Measurements from ENCODE around the gene P2RY4. TPM values are rescaled to one million over a fixed set of nuclear protein-coding genes. Genes with fewer than 3 reads are reported as not detected.

The P2RY4 gene
- total RNA-seq (under 1 TPM; 0.06 to 0.30 TPM), polyA plus RNA-seq (ENCODE audit: insufficient read length in 2 of 2) (under 1 TPM; 0.16 to 0.17 TPM)
- long read RNA-seq, donor 1: 0 reads
- long read RNA-seq, donor 2: 0 reads
- long read RNA-seq, donor 3: 0 reads
- long read RNA-seq, donor 4: 0 reads

GRCh38 chrX:70260104-70260503 lies at the start of gene P2RY4:
Gene P2RY4, minus strand, starts transcription at chrX:70260204. Its CDS starts 580 bp downstream, at chrX:70259624.
- Histone ChIP-seq H3K4me3 (ENCODE audit: low read depth, low read length) (no peak within 1 kb of the TSS), H3K27me3 (ENCODE audit: control insufficient read depth, insufficient read depth, low read length) (peaks cover 4% of the 10 kb centered on the region), H3K4me1 (ENCODE audit: control insufficient read depth, insufficient read depth, low read length) (no peaks in the 10 kb centered on the region), H3K36me3 (ENCODE audit: control insufficient read depth, insufficient read depth, low read length) (no peaks in the 10 kb centered on the region), H3K9me3 (ENCODE audit: control insufficient read depth, insufficient read depth, low read length) (no peaks in the 10 kb centered on the region), H3K27ac (ENCODE audit: low read depth, low read length) (no peak within 1 kb of the TSS)
- 69% methylated on average over 3 of the region's 4 CpGs for WGBS (ENCODE audit: insufficient coverage)
- no peak for DNase-seq (ENCODE audit: low read depth in 4 of 6, low spot score in 6 of 6)

- no CpG with 5 or more reads among the region's 3 CpGs for WGBS (ENCODE audit: insufficient coverage)
- DNase-seq (ENCODE audit: low read depth in 4 of 6, low spot score in 6 of 6): no peak
- Histone ChIP-seq H3K4me3 (ENCODE audit: low read depth, low read length) (no peak overlapping the region), H3K4me1 (ENCODE audit: control insufficient read depth, insufficient read depth, low read length) (no peaks in the 10 kb centered on the region), H3K36me3 (ENCODE audit: control insufficient read depth, insufficient read depth, low read length) (no peaks in the 10 kb centered on the region), H3K9me3 (ENCODE audit: control insufficient read depth, insufficient read depth, low read length) (no peaks in the 10 kb centered on the region), H3K27me3 (ENCODE audit: control insufficient read depth, insufficient read depth, low read length) (no peaks in the 10 kb centered on the region), H3K27ac (ENCODE audit: low read depth, low read length) (no peak overlapping the region)
These were observed 41.7 kb upstream of the P2RY4 start for GRCh38 chrX:70301716-70302115.

GRCh38 chrX:70293621-70294020 lies 33.6 kb upstream of the P2RY4 start:
- H3K27me3 ChIP-seq (ENCODE audit: control insufficient read depth, insufficient read depth, low read length): no peaks in the 10 kb centered on the region
- 67% methylated on average over 1 of the region's 5 CpGs for WGBS (ENCODE audit: insufficient coverage)
- no peak for DNase-seq (ENCODE audit: low read depth in 4 of 6, low spot score in 6 of 6)
- H3K4me3 ChIP-seq (ENCODE audit: low read depth, low read length): no peak overlapping the region
- H3K36me3 ChIP-seq (ENCODE audit: control insufficient read depth, insufficient read depth, low read length): no peaks in the 10 kb centered on the region
- H3K4me1 ChIP-seq (ENCODE audit: control insufficient read depth, insufficient read depth, low read length): peaks cover 5% of the 10 kb centered on the region
- H3K9me3 ChIP-seq (ENCODE audit: control insufficient read depth, insufficient read depth, low read length): no peaks in the 10 kb centered on the region
- no peak overlapping the region for H3K27ac ChIP-seq (ENCODE audit: low read depth, low read length)

GRCh38 chrX:70292788-70293187 lies 32.8 kb upstream of the P2RY4 start:
- Histone ChIP-seq H3K9me3 (ENCODE audit: control insufficient read depth, insufficient read depth, low read length) (no peaks in the 10 kb centered on the region), H3K4me3 (ENCODE audit: low read depth, low read length) (no peak overlapping the region), H3K27ac (ENCODE audit: low read depth, low read length) (no peak overlapping the region), H3K36me3 (ENCODE audit: control insufficient read depth, insufficient read depth, low read length) (no peaks in the 10 kb centered on the region), H3K27me3 (ENCODE audit: control insufficient read depth, insufficient read depth, low read length) (no peaks in the 10 kb centered on the region), H3K4me1 (ENCODE audit: control insufficient read depth, insufficient read depth, low read length) (peaks cover 5% of the 10 kb centered on the region)
- WGBS (ENCODE audit: insufficient coverage): no CpG with 5 or more reads among the region's 1 CpG
- no peak for DNase-seq (ENCODE audit: low read depth in 4 of 6, low spot score in 6 of 6)

- peak; percentile 33 to 92 (median 64) for DNase-seq (ENCODE audit: low read depth in 4 of 6, low spot score in 6 of 6)
- no peak within 1 kb of the TSS for H3K27ac ChIP-seq (ENCODE audit: low read depth, low read length)
- H3K4me1 ChIP-seq (ENCODE audit: control insufficient read depth, insufficient read depth, low read length): peaks cover 5% of the 10 kb centered on the region
- H3K36me3 ChIP-seq (ENCODE audit: control insufficient read depth, insufficient read depth, low read length): no peaks in the 10 kb centered on the region
- peak within 1 kb of the TSS; percentile 61 for H3K4me3 ChIP-seq (ENCODE audit: low read depth, low read length)
- no peaks in the 10 kb centered on the region for H3K27me3 ChIP-seq (ENCODE audit: control insufficient read depth, insufficient read depth, low read length)
- WGBS (ENCODE audit: insufficient coverage): 16% methylated on average over 47 of the region's 62 CpGs
- H3K9me3 ChIP-seq (ENCODE audit: control insufficient read depth, insufficient read depth, low read length): no peaks in the 10 kb centered on the region
These were observed 30.1 kb upstream of the P2RY4 start, which contains the start of the genes KIF4A and PDZD11 for GRCh38 chrX:70289793-70290770. Gene KIF4A, plus strand, starts transcription at chrX:70290104. Its CDS starts 355 bp downstream, at chrX:70290459. Gene PDZD11, minus strand, starts transcription at chrX:70289927. Its CDS starts 586 bp downstream, at chrX:70289341.

GRCh38 chrX:70289168-70289792 lies 29.3 kb upstream of the P2RY4 start:
- H3K27ac ChIP-seq (ENCODE audit: low read depth, low read length): no peak overlapping the region

GRCh38 chrX:70281951-70282350 lies 21.9 kb upstream of the P2RY4 start, which contains the start of gene RAB41:
Gene RAB41, plus strand, starts transcription at chrX:70282172. Its CDS starts 46 bp downstream, at chrX:70282218.
- Histone ChIP-seq H3K4me1 (ENCODE audit: control insufficient read depth, insufficient read depth, low read length) (no peaks in the 10 kb centered on the region), H3K4me3 (ENCODE audit: low read depth, low read length) (no peak within 1 kb of the TSS), H3K27me3 (ENCODE audit: control insufficient read depth, insufficient read depth, low read length) (no peaks in the 10 kb centered on the region), H3K27ac (ENCODE audit: low read depth, low read length) (no peak within 1 kb of the TSS), H3K36me3 (ENCODE audit: control insufficient read depth, insufficient read depth, low read length) (peaks cover 4% of the 10 kb centered on the region), H3K9me3 (ENCODE audit: control insufficient read depth, insufficient read depth, low read length) (no peaks in the 10 kb centered on the region)
- no peak for DNase-seq (ENCODE audit: low read depth in 4 of 6, low spot score in 6 of 6)
- WGBS (ENCODE audit: insufficient coverage): 85% methylated on average over 21 of the region's 21 CpGs

More at GRCh38 chrX:70289168-70289792, 29.3 kb upstream of the P2RY4 start:
- Histone ChIP-seq H3K4me3 (ENCODE audit: low read depth, low read length) (peak overlapping the region; percentile 61), H3K4me1 (ENCODE audit: control insufficient read depth, insufficient read depth, low read length) (peaks cover 5% of the 10 kb centered on the region), H3K27me3 (ENCODE audit: control insufficient read depth, insufficient read depth, low read length) (no peaks in the 10 kb centered on the region), H3K9me3 (ENCODE audit: control insufficient read depth, insufficient read depth, low read length) (no peaks in the 10 kb centered on the region), H3K36me3 (ENCODE audit: control insufficient read depth, insufficient read depth, low read length) (no peaks in the 10 kb centered on the region)
- DNase-seq (ENCODE audit: low read depth in 4 of 6, low spot score in 6 of 6): no peak
- 80% methylated on average over 5 of the region's 11 CpGs for WGBS (ENCODE audit: insufficient coverage)

- H3K36me3 ChIP-seq (ENCODE audit: control insufficient read depth, insufficient read depth, low read length): peaks cover 4% of the 10 kb centered on the region
- H3K27ac ChIP-seq (ENCODE audit: low read depth, low read length): no peak overlapping the region
- DNase-seq (ENCODE audit: low read depth in 4 of 6, low spot score in 6 of 6): no peak
- H3K9me3 ChIP-seq (ENCODE audit: control insufficient read depth, insufficient read depth, low read length): no peaks in the 10 kb centered on the region
- no peak overlapping the region for H3K4me3 ChIP-seq (ENCODE audit: low read depth, low read length)
- no peaks in the 10 kb centered on the region for H3K27me3 ChIP-seq (ENCODE audit: control insufficient read depth, insufficient read depth, low read length)
- H3K4me1 ChIP-seq (ENCODE audit: control insufficient read depth, insufficient read depth, low read length): no peaks in the 10 kb centered on the region
- 64% methylated on average over 3 of the region's 3 CpGs for WGBS (ENCODE audit: insufficient coverage)
These were observed 20.6 kb upstream of the P2RY4 start for GRCh38 chrX:70280573-70280972.

- Histone ChIP-seq H3K4me1 (ENCODE audit: control insufficient read depth, insufficient read depth, low read length) (no peaks in the 10 kb centered on the region), H3K36me3 (ENCODE audit: control insufficient read depth, insufficient read depth, low read length) (peaks cover 4% of the 10 kb centered on the region), H3K4me3 (ENCODE audit: low read depth, low read length) (no peak overlapping the region), H3K27ac (ENCODE audit: low read depth, low read length) (no peak overlapping the region), H3K9me3 (ENCODE audit: control insufficient read depth, insufficient read depth, low read length) (no peaks in the 10 kb centered on the region), H3K27me3 (ENCODE audit: control insufficient read depth, insufficient read depth, low read length) (no peaks in the 10 kb centered on the region)
- no CpG with 5 or more reads among the region's 3 CpGs for WGBS (ENCODE audit: insufficient coverage)
- DNase-seq (ENCODE audit: low read depth in 4 of 6, low spot score in 6 of 6): no peak
These were observed 19.1 kb upstream of the P2RY4 start for GRCh38 chrX:70279081-70279480.

All from spinal cord (tissue), 10 donors.